GM12891 (cell line): ENCODE results near the gene ZNF618.

Experiments
- POLR2A ChIP-seq: IDR thresholded peaks from 2 replicates; pipeline ENCODE4 v1.6.1; 2011; ENCODE audit warnings: low read depth, low read length, control low read depth
- POLR2AphosphoS5 ChIP-seq: IDR thresholded peaks from 2 replicates; pipeline ENCODE4 v1.6.1; 2011; ENCODE audit warnings: low read depth, low read length, control low read depth
- POU2F2 ChIP-seq: IDR thresholded peaks from 2 replicates; pipeline ENCODE4 v1.6.1; 2011; ENCODE audit warnings: low read depth, mild to moderate bottlenecking, control low read depth, low read length, moderate library complexity
- SPI1 ChIP-seq: IDR thresholded peaks from 2 replicates; pipeline ENCODE4 v1.6.1; 2011; ENCODE audit warnings: low read depth, low read length, control low read depth
- TAF1 ChIP-seq: IDR thresholded peaks from 2 replicates; pipeline ENCODE4 v1.6.1; 2011; ENCODE audit warnings: low read depth, low read length, control low read depth

GRCh38 chr9:113875459-113876150, 504 bp upstream of the ZNF618 start:
- no peak for TF ChIP-seq SPI1
- no peak for TF ChIP-seq POLR2A
- no peak for TF ChIP-seq POLR2AphosphoS5
- TF ChIP-seq POU2F2: no peak
- no peak for TF ChIP-seq TAF1
